Body of pancreas (tissue), 4 donors: ENCODE results near the gene OTOG. TPM values are rescaled to one million over a fixed set of nuclear protein-coding genes. Genes with fewer than 3 reads are reported as not detected.

Source experiments
- ATAC-seq: fragments of 150-250 bp; one replicate; pipeline ENCODE4 v1.9.1; 2016
- DNase-seq, 4 donors: peaks; one replicate each; pipeline ENCODE4 v3.0.0-alpha.2; 2019
- H3K27ac ChIP-seq, 4 donors: fragments of 200-600 bp; sonication (generic); 1 replicate in 3 of 4; 2 replicates in 1 of 4; pipeline versions ENCODE4 v1.5.1 to v1.6.1; 2016 to 2019; ENCODE audit warnings: mild to moderate bottlenecking in 1 of 4, mixed read lengths in 1 of 4, moderate library complexity in 1 of 4
- H3K27me3 ChIP-seq, 2 donors: fragments of 200-600 bp; sonication (generic); one replicate each; pipeline ENCODE4 v1.6.0; 2016; ENCODE audit warnings: mild to moderate bottlenecking in 1 of 2
- H3K36me3 ChIP-seq, 2 donors: fragments of 200-600 bp; sonication (generic); replicated peaks in 1 of 2; 2 replicates each; pipeline ENCODE4 v1.5.1; 2016; ENCODE audit warnings: low read depth in 2 of 2; ENCODE audit not compliant: insufficient read depth in 1 of 2
- H3K4me1 ChIP-seq: fragments of 200-600 bp; sonication (generic); one replicate; pipeline ENCODE4 v1.6.0; 2016
- H3K4me3 ChIP-seq, 2 donors: fragments of 200-600 bp; sonication (generic); 1 replicate in 1 of 2; 2 replicates in 1 of 2; pipeline ENCODE4 v1.5.1; 2016 to 2019
- H3K9me3 ChIP-seq, 3 donors: fragments of 200-600 bp; sonication (generic); 1 replicate in 2 of 3; 2 replicates in 1 of 3; pipeline ENCODE4 v1.5.1; 2016
- CTCF ChIP-seq, 7 experiments: fragments of 450-650 bp in 4 of 7; fragments of 200-600 bp in 3 of 7; sonication (generic) in 3 of 7; IDR thresholded peaks; one replicate each; pipeline ENCODE4 v1.5.1; 2016 to 2019; ENCODE audit warnings: antibody characterized with exemption in 7 of 7
- POLR2A ChIP-seq, 3 donors: fragments of 450-650 bp; IDR thresholded peaks; one replicate each; pipeline ENCODE4 v1.6.1; 2016; ENCODE audit warnings: antibody characterized with exemption in 3 of 3, mild to moderate bottlenecking in 2 of 3
- WGBS, 2 donors: methylation state at CpG; one replicate each; pipeline ENCODE4 v1.1.5; 2017; 5-methylcytosine and 5-hydroxymethylcytosine counted together
- intact Hi-C: fragments of 100-400 bp; cut with DNase I; formaldehyde crosslinking; loops from one replicate; pipeline ENCODE4 v1.15.1; 2023
- total RNA-seq, 2 donors: library from RNA; depleted of rRNA; stranded (reverse); fragments of >200 nt; gene quantifications; one replicate each; pipeline ENCODE4 v1.1.0, GENCODE V29; 2016

The OTOG gene
- total RNA-seq, 2 donors from 2014 or later: not detected

DNA sequence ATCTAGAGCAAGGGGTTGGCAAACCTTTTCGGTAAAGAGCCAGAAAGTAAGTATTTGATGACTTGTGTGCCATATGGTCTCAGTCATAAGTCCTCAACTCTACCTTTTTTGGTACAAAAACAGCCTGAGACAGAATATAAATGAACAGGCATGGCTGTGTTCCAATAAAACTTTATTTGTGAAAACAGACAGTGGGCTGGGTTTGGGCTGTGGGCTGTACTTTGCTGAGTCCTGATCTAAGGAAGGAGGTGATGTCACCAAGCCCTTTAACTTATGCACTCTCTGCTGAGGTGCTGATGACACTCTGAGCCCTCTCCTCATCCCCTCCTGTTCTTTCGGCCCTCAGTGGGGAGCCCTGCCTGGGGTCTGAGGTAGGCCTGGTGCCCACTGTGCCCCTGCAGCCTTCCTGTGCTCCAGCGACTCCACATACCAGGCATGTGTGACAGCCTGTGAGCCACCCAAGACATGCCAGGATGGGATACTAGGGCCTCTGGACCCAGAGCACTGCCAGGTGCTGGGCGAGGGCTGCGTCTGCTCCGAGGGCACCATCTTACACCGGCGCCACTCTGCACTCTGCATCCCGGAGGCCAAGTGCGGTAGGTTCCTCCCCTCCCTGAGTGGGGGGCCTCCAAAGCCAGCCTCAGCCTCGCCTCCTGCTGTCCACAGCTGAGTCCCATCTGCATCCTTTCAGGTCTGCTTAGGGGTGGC is 86.4 kb downstream of the OTOG start:
- intact Hi-C loops: no loop called here
- Histone ChIP-seq H3K4me3 (no peak overlapping the region), H3K27ac (no peak overlapping the region), H3K27me3 (no peaks in the 10 kb centered on the region), H3K36me3 (no peaks in the 10 kb centered on the region), H3K4me1 (no peaks in the 10 kb centered on the region), H3K9me3 (no peaks in the 10 kb centered on the region)
- TF ChIP-seq CTCF (IDR thresholded peaks at IDR 0.05) (no peak), POLR2A (IDR thresholded peaks at IDR 0.05) (no peak)
- ATAC-seq (no peak), DNase-seq (no peak)
- 87 to 91% methylated on average over 3 to 11 of the region's 11 CpGs for WGBS, 2 donors

DNA sequence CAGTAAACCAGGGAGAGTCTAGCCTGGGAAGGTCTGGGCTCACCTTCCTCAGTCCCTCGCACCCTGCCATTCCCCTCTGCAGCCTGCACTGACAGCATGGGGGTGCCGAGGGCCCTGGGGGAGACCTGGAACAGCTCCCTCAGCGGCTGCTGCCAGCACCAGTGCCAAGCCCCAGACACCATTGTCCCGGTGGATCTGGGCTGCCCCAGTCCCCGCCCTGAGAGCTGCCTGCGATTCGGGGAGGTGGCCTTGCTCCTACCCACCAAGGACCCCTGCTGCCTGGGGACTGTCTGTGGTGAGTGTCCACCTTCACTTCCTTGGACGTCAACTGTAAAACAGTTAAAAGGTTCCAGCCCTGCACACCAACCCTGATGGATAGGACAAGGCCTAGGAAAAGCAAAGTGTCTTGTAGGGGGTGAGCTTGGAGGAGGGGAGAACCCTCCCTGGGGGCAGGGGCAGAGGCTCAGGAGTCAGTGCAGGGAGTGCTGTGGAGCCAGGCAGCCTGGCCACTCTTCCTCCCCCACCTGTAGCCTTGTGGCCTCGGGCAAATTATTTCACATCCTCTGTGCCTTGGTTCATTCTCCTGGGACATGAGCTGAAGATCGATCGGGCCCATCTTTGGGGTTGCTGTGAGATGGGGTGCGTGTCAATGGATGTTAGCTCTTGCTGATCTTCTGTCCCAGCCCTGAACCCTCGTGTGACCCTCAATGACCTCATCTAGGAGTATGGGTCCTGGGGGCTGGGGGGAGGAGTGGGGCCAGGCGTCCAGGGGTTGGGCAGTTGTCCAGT is 87.1 kb downstream of the OTOG start:
- no peaks in the 10 kb centered on the region for H3K27me3 ChIP-seq
- WGBS, 2 donors: 69 to 70% methylated on average over 9 to 12 of the region's 14 CpGs
- no peak overlapping the region for H3K27ac ChIP-seq
- no peak overlapping the region for H3K4me3 ChIP-seq
- no peaks in the 10 kb centered on the region for H3K36me3 ChIP-seq
- DNase-seq (no peak), ATAC-seq (no peak)
- intact Hi-C loops: no loop called here
- H3K9me3 ChIP-seq: no peaks in the 10 kb centered on the region
- H3K4me1 ChIP-seq: no peaks in the 10 kb centered on the region
- TF ChIP-seq CTCF (IDR thresholded peaks at IDR 0.05) (no peak), POLR2A (IDR thresholded peaks at IDR 0.05) (no peak)

GRCh38 chr11:17634776-17635550 is 87.9 kb downstream of the OTOG start:
- H3K4me1 ChIP-seq: no peaks in the 10 kb centered on the region
- WGBS, 2 donors: 64 to 76% methylated on average over 6 to 25 of the region's 25 CpGs
- H3K27ac ChIP-seq: no peak overlapping the region
- ATAC-seq: no peak
- intact Hi-C loops: no loop called here
- TF ChIP-seq CTCF (IDR thresholded peaks at IDR 0.05) (no peak), POLR2A (IDR thresholded peaks at IDR 0.05) (no peak)
- H3K9me3 ChIP-seq: no peaks in the 10 kb centered on the region
- H3K36me3 ChIP-seq: no peaks in the 10 kb centered on the region
- no peaks in the 10 kb centered on the region for H3K27me3 ChIP-seq
- no peak overlapping the region for H3K4me3 ChIP-seq
- DNase-seq: no peak

DNA sequence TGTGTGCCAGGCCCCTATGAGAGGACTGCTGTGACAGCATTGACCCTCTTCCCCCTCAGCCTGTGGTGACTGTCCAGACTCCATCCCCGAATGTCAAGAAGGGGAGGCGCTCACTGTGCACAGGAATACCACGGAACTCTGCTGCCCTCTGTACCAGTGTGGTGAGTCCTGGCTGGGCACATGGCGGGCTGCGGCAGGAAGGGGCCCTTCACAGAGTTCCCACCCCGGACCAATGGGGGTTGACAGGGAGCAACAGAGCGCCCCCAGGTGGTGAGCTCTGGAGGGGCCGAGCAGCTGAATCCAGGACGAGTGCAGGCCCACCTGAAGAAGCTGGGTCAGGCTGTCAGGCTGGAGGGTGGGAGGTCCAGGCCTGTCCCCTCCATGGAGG is 88.5 kb downstream of the OTOG start:
- no peak for DNase-seq
- intact Hi-C loops: no loop called here
- no peaks in the 10 kb centered on the region for H3K9me3 ChIP-seq
- H3K36me3 ChIP-seq: no peaks in the 10 kb centered on the region
- ATAC-seq: no peak
- H3K4me1 ChIP-seq: no peaks in the 10 kb centered on the region
- H3K27ac ChIP-seq: no peak overlapping the region
- no peak overlapping the region for H3K4me3 ChIP-seq
- WGBS, 2 donors: 60 to 61% methylated on average over 1 to 9 of the region's 9 CpGs
- TF ChIP-seq POLR2A (IDR thresholded peaks at IDR 0.05): no peak
- no peak for TF ChIP-seq CTCF (IDR thresholded peaks at IDR 0.05)
- H3K27me3 ChIP-seq: no peaks in the 10 kb centered on the region
